Kidney (tissue), 14 donors: ENCODE results near the gene LRRK1. TPM values are rescaled to one million over a fixed set of nuclear protein-coding genes. Genes with fewer than 3 reads are reported as not detected.
A peak's percentile ranks its signal among the peaks of the same experiment; 100 is the strongest.

Experiments
- DNase-seq, 5 donors: peaks; one replicate each; pipeline ENCODE4 v3.0.0-alpha.2; 2013 to 2020
- FAIRE-seq: peaks from 2 replicates; lab custom pipeline; 2012; peaks lifted over from hg19 to GRCh38; lab: Jason Lieb, UNC
- H3K27ac ChIP-seq, 2 donors: one replicate each; pipeline ENCODE4 v1.7.0; 2013; ENCODE audit warnings: low read depth in 2 of 2, low read length in 2 of 2, inconsistent platforms in 1 of 2
- H3K27me3 ChIP-seq: one replicate; pipeline ENCODE4 v1.7.1; 2013; ENCODE audit warnings: low read length, inconsistent platforms; ENCODE audit not compliant: control insufficient read depth, insufficient read depth
- H3K36me3 ChIP-seq, 3 donors: one replicate each; pipeline versions ENCODE4 v1.7.0 to v1.7.1; 2013; ENCODE audit warnings: low read length in 3 of 3, control low read depth in 1 of 3, inconsistent platforms in 1 of 3; ENCODE audit not compliant: insufficient read depth in 3 of 3, control insufficient read depth in 2 of 3
- H3K4me1 ChIP-seq, 3 donors: one replicate each; pipeline versions ENCODE4 v1.7.0 to v1.7.1; 2013; ENCODE audit warnings: low read length in 3 of 3, inconsistent platforms in 1 of 3, low read depth in 1 of 3; ENCODE audit not compliant: control insufficient read depth in 2 of 3, insufficient read depth in 2 of 3
- H3K4me3 ChIP-seq, 3 donors: one replicate each; pipeline versions ENCODE4 v1.7.0 to v1.8.1; 2013; ENCODE audit warnings: low read length in 3 of 3, control low read depth in 1 of 3, inconsistent platforms in 1 of 3
- H3K9ac ChIP-seq, 3 donors: one replicate each; pipeline versions ENCODE4 v1.7.0 to v1.7.1; 2013; ENCODE audit warnings: low read length in 3 of 3, control low read depth in 1 of 3, inconsistent platforms in 1 of 3
- H3K9me3 ChIP-seq, 3 donors: one replicate each; pipeline versions ENCODE4 v1.7.0 to v1.7.1; 2013; ENCODE audit warnings: low read length in 3 of 3, control low read depth in 1 of 3, inconsistent platforms in 1 of 3; ENCODE audit not compliant: control insufficient read depth in 2 of 3, insufficient read depth in 1 of 3
- intact Hi-C: fragments of 100-400 bp; cut with DNase I; formaldehyde crosslinking; loops from one replicate; pipeline ENCODE4 v1.11.1; 2022
- polyA plus RNA-seq: library from polyadenylated mRNA; stranded (reverse); fragments of 350-450 nt; fragmentation: Illumina TruSeq; extraction: RNeasy Lipid Tissue Mini Kit (QIAGEN cat#74804); gene quantifications from one replicate; pipeline ENCODE4 v1.2.3, GENCODE V29; 2014; ENCODE audit warnings: low read depth, low replicate concordance; ENCODE audit not compliant: insufficient read depth
- total RNA-seq: library from RNA; stranded (reverse); fragmentation: NEBNext Ultra II Directional; extraction: Animal tissue kit (Norgen Biotek cat#: 25700); gene quantifications from one replicate; pipeline ENCODE4 v1.2.1, GENCODE V29; 2021
- TF ChIP-seq, protein P1 (sequence below): IDR thresholded peaks from 3 replicates; pipeline ENCODE4 v1.5.1; 2012; ENCODE audit warnings: mild to moderate bottlenecking, moderate library complexity, borderline replicate concordance; ENCODE audit not compliant: insufficient read depth; ENCODE audit errors: extremely low read depth
- donor health status: control.
- donor health status: control.
- donor health status: control.
- donor health status: control.
- donor health status: control.
- donor health status: DM: yes; HTN: yes; CAD: no.
- donor health status: Normal renal cell carcinoma (clear cell type).

The LRRK1 gene
- total and polyA plus RNA-seq, 2 donors from 2014 or later, result 1.1 to 24.9 TPM

GRCh38 chr15:101037090-101037830, 118.1 kb downstream of the LRRK1 start:
- no peaks in the 10 kb centered on the region for H3K27me3 ChIP-seq
- intact Hi-C loops, result no loop called here
- no peak overlapping the region for H3K4me3 ChIP-seq
- FAIRE-seq (no peak), DNase-seq (peak in 3 of 5 donors; percentile 3 to 35 (median 16))
- no peaks in the 10 kb centered on the region for H3K36me3 ChIP-seq
- H3K4me1 ChIP-seq, result no peaks in the 10 kb centered on the region
- H3K9me3 ChIP-seq, result peaks cover 0 to 7% (median 0%) of the 10 kb centered on the region in 3 donors
- no peak overlapping the region for H3K27ac ChIP-seq
- TF ChIP-seq, protein P1, sequence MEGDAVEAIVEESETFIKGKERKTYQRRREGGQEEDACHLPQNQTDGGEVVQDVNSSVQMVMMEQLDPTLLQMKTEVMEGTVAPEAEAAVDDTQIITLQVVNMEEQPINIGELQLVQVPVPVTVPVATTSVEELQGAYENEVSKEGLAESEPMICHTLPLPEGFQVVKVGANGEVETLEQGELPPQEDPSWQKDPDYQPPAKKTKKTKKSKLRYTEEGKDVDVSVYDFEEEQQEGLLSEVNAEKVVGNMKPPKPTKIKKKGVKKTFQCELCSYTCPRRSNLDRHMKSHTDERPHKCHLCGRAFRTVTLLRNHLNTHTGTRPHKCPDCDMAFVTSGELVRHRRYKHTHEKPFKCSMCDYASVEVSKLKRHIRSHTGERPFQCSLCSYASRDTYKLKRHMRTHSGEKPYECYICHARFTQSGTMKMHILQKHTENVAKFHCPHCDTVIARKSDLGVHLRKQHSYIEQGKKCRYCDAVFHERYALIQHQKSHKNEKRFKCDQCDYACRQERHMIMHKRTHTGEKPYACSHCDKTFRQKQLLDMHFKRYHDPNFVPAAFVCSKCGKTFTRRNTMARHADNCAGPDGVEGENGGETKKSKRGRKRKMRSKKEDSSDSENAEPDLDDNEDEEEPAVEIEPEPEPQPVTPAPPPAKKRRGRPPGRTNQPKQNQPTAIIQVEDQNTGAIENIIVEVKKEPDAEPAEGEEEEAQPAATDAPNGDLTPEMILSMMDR, result no peak
- no peak overlapping the region for H3K9ac ChIP-seq

DNA sequence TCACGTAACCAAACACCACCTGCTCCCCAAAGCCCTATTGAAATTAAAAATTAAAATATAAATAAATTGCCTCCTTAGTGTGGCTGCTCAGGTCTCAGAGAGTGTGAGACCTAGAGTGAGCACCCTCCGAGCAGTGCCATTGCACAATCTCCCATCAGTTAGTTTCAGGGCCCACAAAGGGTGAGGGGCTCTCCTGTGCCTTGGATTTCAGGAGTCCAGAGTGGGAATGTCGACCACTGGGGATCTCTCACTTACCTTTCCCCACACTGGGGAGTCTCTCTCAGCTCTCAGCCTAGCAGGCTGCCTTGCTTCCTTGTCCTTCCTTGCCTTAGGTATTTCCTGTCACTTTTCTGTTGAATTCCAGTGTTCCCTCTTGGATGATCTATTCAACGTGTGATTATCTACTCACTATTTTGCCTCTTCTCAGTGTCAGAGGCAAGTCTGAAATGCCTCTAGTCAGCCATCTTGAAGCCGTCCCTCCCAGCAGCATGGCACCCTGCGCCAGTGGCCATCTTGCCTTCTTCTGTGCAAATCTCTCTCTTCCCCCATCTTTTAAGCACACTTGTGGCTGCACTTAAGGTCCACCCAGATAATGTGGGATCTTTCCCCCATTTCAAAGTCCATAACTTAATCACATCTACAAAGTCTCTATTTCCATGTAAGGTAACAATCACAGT, 119.3 kb downstream of the LRRK1 start:
- FAIRE-seq (no peak), DNase-seq (no peak)
- Histone ChIP-seq H3K36me3 (no peaks in the 10 kb centered on the region), H3K4me1 (no peaks in the 10 kb centered on the region), H3K9ac (no peak overlapping the region), H3K4me3 (no peak overlapping the region), H3K9me3 (peaks cover 0 to 7% (median 0%) of the 10 kb centered on the region in 3 donors), H3K27ac (no peak overlapping the region), H3K27me3 (no peaks in the 10 kb centered on the region)
- intact Hi-C loops, result no loop called here
- TF ChIP-seq, protein P1, result no peak

DNA sequence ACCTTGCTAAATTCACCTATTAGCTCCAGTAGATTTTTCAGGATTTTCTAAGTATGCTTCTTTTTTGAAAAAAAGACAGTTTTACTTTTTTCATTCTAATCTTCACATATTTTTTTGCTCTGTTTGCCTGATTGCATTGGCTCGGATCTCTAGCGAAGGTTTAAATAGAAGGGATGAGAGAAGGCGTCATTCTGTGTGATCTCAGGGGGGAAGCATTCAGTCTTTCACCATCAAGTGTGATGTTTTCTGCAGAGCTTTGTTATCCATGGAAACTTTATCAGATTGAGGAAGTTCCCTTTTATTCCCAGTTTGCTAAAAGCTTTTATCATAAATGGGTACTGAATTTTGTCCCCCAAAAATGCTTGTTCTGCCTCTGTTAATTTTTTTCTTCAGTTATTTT, 120.3 kb downstream of the LRRK1 start:
- H3K4me3 ChIP-seq, result no peak overlapping the region
- FAIRE-seq (no peak), DNase-seq (peak in 1 of 5 donors; percentile 3)
- no peak overlapping the region for H3K9ac ChIP-seq
- TF ChIP-seq, protein P1, result no peak
- H3K36me3 ChIP-seq, result no peaks in the 10 kb centered on the region
- intact Hi-C loops, result no loop called here
- H3K27ac ChIP-seq, result no peak overlapping the region
- no peaks in the 10 kb centered on the region for H3K27me3 ChIP-seq
- peaks cover 0 to 3% (median 0%) of the 10 kb centered on the region in 3 donors for H3K9me3 ChIP-seq
- no peaks in the 10 kb centered on the region for H3K4me1 ChIP-seq
